Measurements from ENCODE around the gene RTN1.

DNA sequence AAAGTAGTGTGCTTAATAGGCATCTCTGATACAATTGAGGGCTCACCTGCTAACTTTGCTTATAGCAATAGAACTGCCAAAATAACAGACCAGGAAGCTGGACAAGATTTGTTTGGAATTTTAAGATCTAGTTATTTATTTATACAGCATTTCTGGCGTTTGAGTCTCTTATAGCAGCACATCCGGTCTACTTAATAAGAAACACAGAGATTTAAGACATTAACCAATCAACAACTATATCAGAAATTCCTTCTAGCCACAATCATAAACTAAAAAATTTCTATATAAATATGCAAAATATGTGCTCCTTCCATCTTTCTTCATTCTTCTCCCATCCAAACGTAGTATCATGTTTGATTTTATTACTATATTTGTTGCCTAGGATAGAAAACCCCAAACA is 2.6 kb downstream of the RTN1 start:
- TF ChIP-seq EZH2phosphoT487 (IDR thresholded peaks at IDR 0.05; ENCODE audit: low read length) (no peak), EZH2 (optimal IDR thresholded peaks at IDR 0.05; ENCODE audit: low read depth, low read length) (no peak)
- TF ChIP-seq, protein P1, sequence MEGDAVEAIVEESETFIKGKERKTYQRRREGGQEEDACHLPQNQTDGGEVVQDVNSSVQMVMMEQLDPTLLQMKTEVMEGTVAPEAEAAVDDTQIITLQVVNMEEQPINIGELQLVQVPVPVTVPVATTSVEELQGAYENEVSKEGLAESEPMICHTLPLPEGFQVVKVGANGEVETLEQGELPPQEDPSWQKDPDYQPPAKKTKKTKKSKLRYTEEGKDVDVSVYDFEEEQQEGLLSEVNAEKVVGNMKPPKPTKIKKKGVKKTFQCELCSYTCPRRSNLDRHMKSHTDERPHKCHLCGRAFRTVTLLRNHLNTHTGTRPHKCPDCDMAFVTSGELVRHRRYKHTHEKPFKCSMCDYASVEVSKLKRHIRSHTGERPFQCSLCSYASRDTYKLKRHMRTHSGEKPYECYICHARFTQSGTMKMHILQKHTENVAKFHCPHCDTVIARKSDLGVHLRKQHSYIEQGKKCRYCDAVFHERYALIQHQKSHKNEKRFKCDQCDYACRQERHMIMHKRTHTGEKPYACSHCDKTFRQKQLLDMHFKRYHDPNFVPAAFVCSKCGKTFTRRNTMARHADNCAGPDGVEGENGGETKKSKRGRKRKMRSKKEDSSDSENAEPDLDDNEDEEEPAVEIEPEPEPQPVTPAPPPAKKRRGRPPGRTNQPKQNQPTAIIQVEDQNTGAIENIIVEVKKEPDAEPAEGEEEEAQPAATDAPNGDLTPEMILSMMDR (IDR thresholded peaks at IDR 0.05; ENCODE audit: low read length): no peak

Data from MM.1S (cell line).